Liver (tissue), 9 donors: Measurements from ENCODE around the gene S100A16. TPM values are rescaled to one million over a fixed set of nuclear protein-coding genes. Genes with fewer than 3 reads are reported as not detected.

ENCODE experiments used
- DNase-seq: peaks from one replicate; pipeline ENCODE4 v3.0.0-alpha.2; 2017; ENCODE audit warnings: low spot score
- H3K27ac ChIP-seq, 2 donors: one replicate each; pipeline ENCODE4 v1.7.0; 2013; ENCODE audit warnings: inconsistent platforms in 2 of 2, low read length in 2 of 2, control low read depth in 1 of 2, low read depth in 1 of 2, mild to moderate bottlenecking in 1 of 2
- H3K27me3 ChIP-seq, 4 donors: one replicate each; pipeline versions ENCODE4 v1.6.1 to v1.7.0; 2013; ENCODE audit warnings: low read length in 3 of 4, inconsistent platforms in 1 of 4, mild to moderate bottlenecking in 1 of 4, moderate library complexity in 1 of 4; ENCODE audit not compliant: control insufficient read depth in 4 of 4, insufficient read depth in 4 of 4
- H3K36me3 ChIP-seq, 4 donors: one replicate each; pipeline versions ENCODE4 v1.6.1 to v1.7.0; 2013; ENCODE audit warnings: low read length in 3 of 4, mild to moderate bottlenecking in 3 of 4, low read depth in 1 of 4, moderate library complexity in 1 of 4; ENCODE audit not compliant: control insufficient read depth in 4 of 4, insufficient read depth in 3 of 4
- H3K4me1 ChIP-seq, 4 donors: one replicate each; pipeline versions ENCODE4 v1.6.1 to v1.7.0; 2013; ENCODE audit warnings: low read length in 3 of 4, mild to moderate bottlenecking in 3 of 4, moderate library complexity in 1 of 4; ENCODE audit not compliant: control insufficient read depth in 4 of 4, insufficient read depth in 4 of 4
- H3K4me3 ChIP-seq, 3 donors: one replicate each; pipeline versions ENCODE4 v1.6.1 to v1.7.0; 2013; ENCODE audit warnings: low read length in 3 of 3, control low read depth in 1 of 3, low read depth in 1 of 3, mild to moderate bottlenecking in 1 of 3
- H3K9ac ChIP-seq, 2 donors: one replicate each; pipeline ENCODE4 v1.7.0; 2013; ENCODE audit warnings: low read length in 2 of 2, mild to moderate bottlenecking in 2 of 2, moderate library complexity in 2 of 2, control low read depth in 1 of 2, low read depth in 1 of 2
- H3K9me3 ChIP-seq, 4 donors: one replicate each; pipeline versions ENCODE4 v1.6.1 to v1.7.0; 2013; ENCODE audit warnings: low read length in 3 of 4; ENCODE audit not compliant: control insufficient read depth in 4 of 4
- ATF3 ChIP-seq: IDR thresholded peaks from 2 replicates; pipeline ENCODE4 v1.6.1; 2016; ENCODE audit warnings: antibody characterized with exemption
- CTCF ChIP-seq: fragments of 150-350 bp; IDR thresholded peaks from 2 replicates; pipeline ENCODE4 v1.5.1; 2017; ENCODE audit warnings: improper control_type of control experiment, low read depth, low read length; ENCODE audit not compliant: missing input control
- FOXA1 ChIP-seq: IDR thresholded peaks from 2 replicates; pipeline ENCODE4 v1.6.1; 2016; ENCODE audit warnings: antibody characterized with exemption
- FOXA2 ChIP-seq: IDR thresholded peaks from 2 replicates; pipeline ENCODE4 v1.6.1; 2016; ENCODE audit warnings: antibody characterized with exemption
- HNF4A ChIP-seq, 2 donors: conservative IDR thresholded peaks; 2 replicates each; pipeline ENCODE4 v1.6.1; 2016; ENCODE audit warnings: antibody characterized with exemption in 2 of 2, mild to moderate bottlenecking in 2 of 2
- HNF4G ChIP-seq: IDR thresholded peaks from 2 replicates; pipeline ENCODE4 v1.6.1; 2016; ENCODE audit warnings: antibody characterized with exemption
- JUND ChIP-seq, 2 donors: IDR thresholded peaks; 2 replicates each; pipeline ENCODE4 v1.6.1; 2016; ENCODE audit warnings: antibody characterized with exemption in 2 of 2
- MAX ChIP-seq: IDR thresholded peaks from 2 replicates; pipeline ENCODE4 v1.6.1; 2016; ENCODE audit warnings: antibody characterized with exemption
- NR2F2 ChIP-seq: IDR thresholded peaks from 2 replicates; pipeline ENCODE4 v1.6.1; 2016; ENCODE audit warnings: antibody characterized with exemption
- RAD21 ChIP-seq, 2 donors: IDR thresholded peaks; 2 replicates each; pipeline ENCODE4 v1.6.1; 2016; ENCODE audit warnings: antibody characterized with exemption in 2 of 2, mild to moderate bottlenecking in 2 of 2
- REST ChIP-seq: IDR thresholded peaks from 2 replicates; pipeline ENCODE4 v1.6.1; 2016; ENCODE audit warnings: antibody characterized with exemption, mild to moderate bottlenecking
- RXRA ChIP-seq, 2 donors: IDR thresholded peaks; 2 replicates each; pipeline ENCODE4 v1.6.1; 2017 to 2018; ENCODE audit warnings: antibody characterized with exemption in 2 of 2, mild to moderate bottlenecking in 1 of 2
- SP1 ChIP-seq: IDR thresholded peaks from 2 replicates; pipeline ENCODE4 v1.6.1; 2018; ENCODE audit warnings: antibody characterized with exemption, mild to moderate bottlenecking
- TAF1 ChIP-seq: conservative IDR thresholded peaks from 2 replicates; pipeline ENCODE4 v1.6.1; 2016; ENCODE audit warnings: antibody characterized with exemption, mild to moderate bottlenecking
- YY1 ChIP-seq: IDR thresholded peaks from 2 replicates; pipeline ENCODE4 v1.6.1; 2016; ENCODE audit warnings: antibody characterized with exemption, mild to moderate bottlenecking
- ZBTB33 ChIP-seq: IDR thresholded peaks from 2 replicates; pipeline ENCODE4 v1.6.1; 2016; ENCODE audit warnings: antibody characterized with exemption
- WGBS: extraction: QIAGEN DNeasy Blood & Tissue Kit; methylation state at CpG from one replicate; pipeline ENCODE4 v1.1.7; 2013; 5-methylcytosine and 5-hydroxymethylcytosine counted together
- polyA plus RNA-seq, 2 donors: library from polyadenylated mRNA; stranded (reverse) in 1 of 2; unstranded in 1 of 2; fragments of 200-250 nt in 1 of 2; fragments of >200 nt in 1 of 2; fragmentation: Nextera tagmentation in 1 of 2; extraction: Ambion mirVana in 1 of 2; gene quantifications; one replicate each; pipeline versions ENCODE4 v1.2.1 to v1.2.3, GENCODE V29; 2013 to 2015
- total RNA-seq, 2 donors: library from RNA; depleted of rRNA; stranded (reverse); fragments of >200 nt; gene quantifications; one replicate each; pipeline ENCODE4 v1.2.3, GENCODE V29; 2014
- donor health status: healthy.
- donor health status: healthy.
- donor health status: healthy.
- donor health status: healthy.
- donor health status: healthy.

S100A16 gene
- total and polyA plus RNA-seq, 4 donors: 27.3 to 142 (median 81.8) TPM

- no peak overlapping the region for H3K4me3 ChIP-seq
- no peak overlapping the region for H3K27ac ChIP-seq
- 87% methylated on average over 22 of the region's 22 CpGs for WGBS
- H3K27me3 ChIP-seq: no peaks in the 10 kb centered on the region
- TF ChIP-seq REST (no peak), FOXA1 (no peak), MAX (no peak), SP1 (no peak), JUND (IDR thresholded peaks at IDR 0.05) (no peak), NR2F2 (no peak), RXRA (IDR thresholded peaks at IDR 0.05) (no peak), RAD21 (IDR thresholded peaks at IDR 0.05) (no peak), YY1 (no peak), ZBTB33 (no peak), HNF4A (conservative IDR thresholded peaks at IDR 0.05) (no peak), FOXA2 (no peak), TAF1 (no peak), HNF4G (no peak), CTCF (no peak), ATF3 (no peak)
- DNase-seq: no peak
- no peak overlapping the region for H3K9ac ChIP-seq
- no peaks in the 10 kb centered on the region for H3K9me3 ChIP-seq
- H3K36me3 ChIP-seq: no peaks in the 10 kb centered on the region
- H3K4me1 ChIP-seq: peaks cover 0 to 9% (median 4%) of the 10 kb centered on the region in 4 donors
Observed at GRCh38 chr1:153567621-153568366, 45.1 kb downstream of the S100A16 start.
